K562 (cell line): ENCODE data around the gene GPR108. TPM values are rescaled to one million over a fixed set of nuclear protein-coding genes. Genes with fewer than 3 reads are reported as not detected.

Experiments used
- ARID2 ChIP-seq: fragments of 450-650 bp; IDR thresholded peaks from 2 replicates; pipeline ENCODE4 v1.6.1; 2017; ENCODE audit warnings: antibody characterized with exemption, mild to moderate bottlenecking
- BRF1 ChIP-seq: IDR thresholded peaks from 3 replicates; pipeline ENCODE4 v1.6.1; 2011; ENCODE audit warnings: borderline replicate concordance, mild to moderate bottlenecking; ENCODE audit not compliant: insufficient read length; ENCODE audit errors: extremely low read depth
- CEBPB ChIP-seq: fragments of 450-650 bp; IDR thresholded peaks from 2 replicates; pipeline ENCODE4 v1.6.1; 2016; ENCODE audit warnings: missing genetic modification characterization, missing compliant biosample characterization
- CHD7 ChIP-seq: fragments of 200-600 bp; sonication (generic); IDR thresholded peaks from one replicate; pipeline ENCODE4 v1.6.1; 2012; ENCODE audit warnings: mild to moderate bottlenecking, low read depth, low read length, inconsistent platforms
- DEAF1 ChIP-seq: fragments of 450-650 bp; formaldehyde crosslinking; IDR thresholded peaks from 2 replicates; pipeline ENCODE4 v1.4.0; 2020; ENCODE audit warnings: mild to moderate bottlenecking, moderate library complexity
- DNMT1 ChIP-seq: fragments of 450-650 bp; IDR thresholded peaks from 2 replicates; pipeline ENCODE4 v1.6.1; 2016; ENCODE audit warnings: antibody characterized with exemption, mild to moderate bottlenecking
- HDAC3 ChIP-seq: fragments of 450-650 bp; IDR thresholded peaks from 2 replicates; pipeline ENCODE4 v1.6.1; 2018; ENCODE audit warnings: borderline replicate concordance, mild to moderate bottlenecking, moderate library complexity; ENCODE audit not compliant: partially characterized antibody
- JUND ChIP-seq, 2 experiments: IDR thresholded peaks; 2 replicates in 1 of 2; 3 replicates in 1 of 2; pipeline ENCODE4 v1.6.1; 2011; ENCODE audit warnings: borderline replicate concordance in 2 of 2, low read depth in 2 of 2, low read length in 2 of 2, improper control_type of control experiment in 1 of 2, missing biosample characterization in 1 of 2, missing genetic modification characterization in 1 of 2, missing genetic modification reagents in 1 of 2
- RFX7 ChIP-seq: fragments of 250-450 bp; sonication (Bioruptor Pico); IDR thresholded peaks from 2 replicates; pipeline ENCODE4 v1.5.1; 2021; ENCODE audit warnings: mild to moderate bottlenecking
- SREBF1 ChIP-seq: fragments of 150-350 bp; IDR thresholded peaks from 2 replicates; pipeline ENCODE4 v1.6.1; 2014; ENCODE audit warnings: antibody characterized with exemption, low read depth, low read length, borderline replicate concordance
- ZEB2 ChIP-seq: fragments of 450-650 bp; IDR thresholded peaks from 2 replicates; pipeline ENCODE4 v1.6.1; 2016
- ZNF134 ChIP-seq: fragments of 250-450 bp; sonication (Bioruptor Pico); conservative IDR thresholded peaks from 2 replicates; pipeline ENCODE4 v1.4.0; 2020
- ZNF445 ChIP-seq: fragments of 250-450 bp; sonication (Bioruptor Pico); IDR thresholded peaks from 2 replicates; pipeline ENCODE4 v1.4.0; 2020; ENCODE audit warnings: low read depth, mild to moderate bottlenecking, moderate library complexity
- ZNF583 ChIP-seq: fragments of 250-450 bp; sonication (Bioruptor Pico); IDR thresholded peaks from 2 replicates; pipeline ENCODE4 v1.4.0; 2020
- ZNF75A ChIP-seq: fragments of 450-650 bp; formaldehyde crosslinking; IDR thresholded peaks from 2 replicates; pipeline ENCODE4 v1.4.0; 2020; ENCODE audit warnings: mild to moderate bottlenecking
- polyA plus RNA-seq, 8 experiments: library from polyadenylated mRNA; depleted of rRNA in 4 of 8; stranded (reverse) in 5 of 8; unstranded in 3 of 8; fragments of >200 nt; fragmentation: Nextera tagmentation in 2 of 8; fragmentation: Illumina TruSeq in 1 of 8; extraction: Ambion mirVana in 2 of 8; extraction: Trizol in 1 of 8; gene quantifications; 2 replicates each; pipeline versions ENCODE4 v1.2.1 to v1.2.3, GENCODE V29; 2011 to 2014; ENCODE audit warnings: inconsistent platforms in 1 of 8, missing spikeins in 1 of 8
- total RNA-seq, 7 experiments: library from RNA; depleted of rRNA in 6 of 7; stranded (reverse); fragments of >200 nt in 6 of 7; fragmentation: Illumina TruSeq in 2 of 7; extraction: Trizol in 2 of 7; gene quantifications; 2 replicates each; pipeline versions ENCODE4 v1.2.1 to v1.2.3, GENCODE V29; 2011 to 2021; ENCODE audit warnings: low replicate concordance in 1 of 7

GPR108 gene
- total and polyA plus RNA-seq, 9 of the 15 experiments (the other 6 are each of a cell fraction or from before 2014, with no cell fraction given) = 2.4 to 33.2 (median 24.4) TPM

GRCh38 chr19:6772028-6772865 is 34.9 kb upstream of the GPR108 start, which contains the start of gene VAV1 (continued):
- TF ChIP-seq CHD7 (no peak), SREBF1 (no peak), CEBPB (no peak), RFX7 (no peak), ZEB2 (no peak), ZNF583 (CRISPR knock-in tag) (no peak), BRF1 (no peak), ZNF75A (CRISPR knock-in tag) (no peak), ARID2 (no peak), JUND (IDR thresholded peaks at IDR 0.05; ENCODE audit: borderline replicate concordance, low read depth, low read length) (no peak), JUND (tag; IDR thresholded peaks at IDR 0.05; ENCODE audit: borderline replicate concordance, low read depth, low read length) (no peak), HDAC3 (no peak), ZNF445 (CRISPR knock-in tag) (no peak), DEAF1 (no peak), DNMT1 (no peak), ZNF134 (CRISPR knock-in tag) (no peak)
